ENCODE data around the gene IFIT2. TPM values are rescaled to one million over a fixed set of nuclear protein-coding genes. Genes with fewer than 3 reads are reported as not detected.

IFIT2 gene
- total RNA-seq, 1 experiment from 2014 or later, result not detected

DNA sequence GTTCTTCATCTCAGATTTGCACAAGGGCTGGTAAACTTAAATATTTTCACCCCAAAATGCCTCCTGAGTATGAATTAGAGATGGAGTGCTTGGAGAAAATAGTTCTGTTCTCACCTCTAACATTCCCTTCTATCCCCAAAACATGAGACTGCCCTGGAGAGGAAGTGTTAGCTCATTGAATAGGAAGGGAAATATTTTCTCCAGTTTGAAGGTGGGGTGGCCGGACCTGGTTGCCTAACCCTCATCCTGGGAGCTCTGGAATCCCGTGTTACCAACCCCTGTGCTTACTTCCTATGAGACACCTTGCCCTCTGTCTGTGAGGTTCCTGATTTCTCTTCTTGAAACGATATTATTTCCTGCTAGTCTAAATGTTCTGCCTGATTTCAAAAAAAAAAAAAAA, 779 bp downstream of the IFIT2 start:
- Mint-ChIP-seq H3K27ac (no peak overlapping the region; a peak in 1 of 7 replicates), H3K36me3 (ENCODE audit: insufficient read depth in 1 of 3, low read depth in 3 of 3) (peaks cover 0 to 2% (median 0%) of the 10 kb centered on the region in 3 experiments; a peak in 1 of 7 replicates), H3K4me1 (peaks cover 14 to 16% of the 10 kb centered on the region in 2 experiments), H3K27me3 (ENCODE audit: low read depth) (no peaks in the 10 kb centered on the region; the same call in none of the 2 replicates), H3K4me3 (no peak overlapping the region), H3K9me3 (0 out of 5 replicates have a peak, but pooled peaks cover 0 to 3% of the 10 kb centered on the region in 2 experiments)
- H3K79me2 ChIP-seq (ENCODE audit: insufficient read depth, low read length), result no peaks in the 10 kb centered on the region
- H3K9me3 ChIP-seq (ENCODE audit: control insufficient read depth, low read depth, low read length), result no peaks in the 10 kb centered on the region
- H2BK12ac ChIP-seq (ENCODE audit: insufficient read length, low read depth, low read length), result no peak overlapping the region
- no peaks in the 10 kb centered on the region for H3K23me2 ChIP-seq (ENCODE audit: insufficient read length, low read depth, low read length, poor library complexity, severe bottlenecking)
- peaks cover 3% of the 10 kb centered on the region for H3K4me1 ChIP-seq (ENCODE audit: insufficient read depth, low read length)
- no peaks in the 10 kb centered on the region for H4K20me1 ChIP-seq (ENCODE audit: control insufficient read depth, insufficient read depth, insufficient read length)
- no peak overlapping the region for H3K4ac ChIP-seq (ENCODE audit: low read depth, low read length)
- no peak overlapping the region for H3T11ph ChIP-seq (ENCODE audit: low read length)
- no peak overlapping the region for H3K9ac ChIP-seq (ENCODE audit: extremely low read depth, insufficient read length, low read length)
- no peak for TF ChIP-seq CTCF (conservative IDR thresholded peaks at IDR 0.05)
- WGBS (ENCODE audit: extremely low coverage, insufficient read length, low lambda C conversion rate), result no CpG with 5 or more reads among the region's 3 CpGs
- no peaks in the 10 kb centered on the region for H3K79me1 ChIP-seq (ENCODE audit: insufficient read depth, low read depth, low read length, poor library complexity, severe bottlenecking)
- H3K27ac ChIP-seq (ENCODE audit: insufficient read length, low read depth, low read length), result no peak overlapping the region
- no peak overlapping the region for H4K5ac ChIP-seq (ENCODE audit: insufficient read length, low read depth, low read length)
- H3K56ac ChIP-seq (ENCODE audit: insufficient read length, low read depth, low read length), result no peak overlapping the region
- H2AK5ac ChIP-seq (ENCODE audit: insufficient read length, low read length), result no peak overlapping the region
- H3K4me2 ChIP-seq (ENCODE audit: insufficient read depth, insufficient read length, low read length), result no peak overlapping the region
- no peak overlapping the region for H3K18ac ChIP-seq (ENCODE audit: insufficient read length, low read depth, low read length)
- no peak overlapping the region for H2BK5ac ChIP-seq (ENCODE audit: insufficient read length, low read length)
- H2AFZ ChIP-seq (ENCODE audit: low read length), result no peak overlapping the region
- H4K91ac ChIP-seq (ENCODE audit: insufficient read length, low read depth, low read length), result no peak overlapping the region
- no peak overlapping the region for H3K14ac ChIP-seq (ENCODE audit: insufficient read depth, low read length)
- no peak overlapping the region for H2BK20ac ChIP-seq (ENCODE audit: low read depth, low read length, poor library complexity, severe bottlenecking)
- H2BK120ac ChIP-seq (ENCODE audit: low read depth, low read length, poor library complexity, severe bottlenecking), result no peak overlapping the region
- no peak overlapping the region for H3K23ac ChIP-seq (ENCODE audit: insufficient read length, low read depth, low read length)
- no peaks in the 10 kb centered on the region for H3K27me3 ChIP-seq (ENCODE audit: insufficient read depth, low read length)
- H4K8ac ChIP-seq (replicated peaks; ENCODE audit: insufficient read length, low read depth, low read length), result no peak overlapping the region
- no peak overlapping the region for H2BK15ac ChIP-seq (ENCODE audit: low read depth, low read length)
- no peak for DNase-seq

Data from H9 (cell line).